Occipital lobe (tissue), 2 donors: Measurements from ENCODE around the gene URGCP. TPM values are rescaled to one million over a fixed set of nuclear protein-coding genes. Genes with fewer than 3 reads are reported as not detected.
A peak's percentile ranks its signal among the peaks of the same experiment; 100 is the strongest.

Experiments
- DNase-seq: peaks from one replicate; lab custom pipeline; 2025; lab: John Stamatoyannopoulos, UW
- total RNA-seq: library from RNA; depleted of rRNA; stranded (reverse); fragments of >200 nt; gene quantifications from one replicate; pipeline ENCODE4 v1.2.3, GENCODE V29; 2014

The URGCP gene
- total RNA-seq, 1 donor from 2014 or later, result 34.9 TPM

DNA sequence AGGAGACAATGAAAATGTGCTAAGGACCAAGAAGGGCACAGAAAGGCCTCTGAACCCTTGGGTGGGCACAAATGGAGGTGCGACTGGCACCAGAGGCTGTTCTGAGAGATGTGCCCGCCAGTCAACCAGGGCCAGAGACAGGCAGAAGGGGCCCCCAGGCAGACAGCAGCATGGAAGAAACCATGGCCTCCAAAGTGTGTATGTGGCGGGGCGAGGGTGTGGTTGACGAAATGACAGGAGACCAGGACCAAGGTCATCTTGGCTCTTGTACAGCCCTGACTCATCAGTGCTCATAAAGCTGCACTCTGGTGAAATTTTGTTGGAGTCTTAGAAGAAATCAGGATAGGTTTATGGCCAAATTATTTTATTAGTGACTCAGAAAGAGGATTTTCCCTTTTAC, 33.1 kb downstream of the URGCP start:
- DNase-seq, result no peak

DNA sequence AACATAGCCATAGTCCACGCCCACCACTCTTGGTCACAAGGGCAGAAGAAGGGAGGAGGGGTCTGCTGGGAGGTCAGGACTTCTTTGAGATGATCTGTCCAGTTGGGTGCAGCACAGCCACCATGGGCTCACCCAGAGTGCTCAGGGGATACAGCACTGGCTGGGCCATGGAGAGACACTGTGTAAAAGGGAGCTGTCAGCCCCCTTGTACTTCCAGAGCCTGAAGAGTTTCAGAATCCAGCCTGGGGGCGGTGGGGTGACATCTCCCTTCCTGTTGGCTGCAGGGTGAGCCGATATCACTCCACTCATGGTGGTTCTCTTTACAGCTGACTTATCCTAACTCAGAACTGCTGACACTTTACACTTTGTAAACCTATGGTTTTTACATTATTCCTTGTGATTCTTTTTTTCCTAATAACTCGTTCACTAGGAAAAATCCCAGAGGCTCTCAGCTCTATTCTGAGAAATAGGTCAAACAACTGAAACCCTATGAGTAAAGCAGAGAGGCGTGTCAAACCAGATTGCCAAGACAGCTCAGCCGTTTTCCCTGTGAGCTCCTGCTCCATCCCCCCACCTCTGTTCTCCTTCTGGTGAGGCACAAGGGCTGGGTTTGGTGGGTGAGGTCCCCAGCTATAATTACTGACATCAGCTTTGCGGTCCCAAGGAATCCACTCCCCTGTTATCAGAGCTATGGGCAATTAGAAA, 33.8 kb downstream of the URGCP start:
- DNase-seq, result no peak

DNA sequence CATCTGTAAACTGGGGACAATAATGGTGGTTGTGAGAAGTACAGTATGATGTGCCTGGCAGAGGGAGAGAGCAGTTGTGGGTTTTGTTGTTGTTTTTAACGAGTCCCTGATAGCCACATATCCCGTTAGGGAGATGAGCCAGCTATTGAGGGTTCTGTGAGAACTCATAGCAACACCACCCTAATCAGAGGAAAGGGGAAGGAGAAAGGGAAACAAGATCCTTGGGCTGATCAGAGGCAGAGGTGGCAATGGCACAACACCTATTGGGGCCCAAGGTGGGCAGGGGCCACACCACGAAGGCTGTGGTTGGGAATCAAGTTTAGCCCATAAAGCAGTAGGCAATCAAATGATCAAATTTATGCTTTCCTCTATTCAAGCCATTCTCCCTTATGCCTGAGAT, 35.3 kb downstream of the URGCP start:
- no peak for DNase-seq

DNA sequence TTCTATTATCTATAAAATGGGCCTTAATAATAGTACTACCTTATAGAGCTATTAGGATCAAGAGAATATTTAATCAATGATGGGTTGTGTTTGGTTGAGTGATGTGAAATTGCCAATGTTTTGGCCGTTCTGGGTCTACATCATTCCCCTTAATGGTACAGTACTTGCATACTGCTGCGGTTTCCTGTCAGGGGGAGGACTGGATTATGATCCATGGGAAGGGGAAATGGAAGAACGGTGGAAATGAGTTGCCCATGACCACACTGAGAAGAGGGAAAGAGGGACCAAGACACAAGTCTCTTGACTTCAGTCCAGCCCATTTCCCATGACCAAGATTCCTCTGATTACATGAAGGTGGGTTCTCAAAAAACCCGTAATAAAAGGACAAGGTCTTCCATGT, 36.1 kb downstream of the URGCP start:
- DNase-seq, result no peak

DNA sequence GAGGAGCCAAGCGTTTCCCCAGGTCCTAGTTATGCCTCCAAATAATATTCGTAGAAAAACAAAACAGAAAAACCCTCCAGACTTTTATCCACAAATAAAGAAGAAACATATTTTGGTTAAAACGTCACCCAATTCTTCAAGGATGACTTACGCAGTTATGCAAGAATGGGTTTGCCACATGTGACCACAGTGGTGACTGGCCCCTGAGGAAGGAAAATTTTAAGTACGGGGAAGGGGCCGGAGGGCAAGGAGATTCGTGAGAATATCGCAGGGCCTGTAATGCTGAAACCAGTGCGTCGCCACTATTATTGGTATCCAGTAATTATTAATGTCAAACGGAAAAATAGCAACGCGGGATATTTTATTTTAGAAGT, 36.5 kb downstream of the URGCP start:
- DNase-seq, result no peak

DNA sequence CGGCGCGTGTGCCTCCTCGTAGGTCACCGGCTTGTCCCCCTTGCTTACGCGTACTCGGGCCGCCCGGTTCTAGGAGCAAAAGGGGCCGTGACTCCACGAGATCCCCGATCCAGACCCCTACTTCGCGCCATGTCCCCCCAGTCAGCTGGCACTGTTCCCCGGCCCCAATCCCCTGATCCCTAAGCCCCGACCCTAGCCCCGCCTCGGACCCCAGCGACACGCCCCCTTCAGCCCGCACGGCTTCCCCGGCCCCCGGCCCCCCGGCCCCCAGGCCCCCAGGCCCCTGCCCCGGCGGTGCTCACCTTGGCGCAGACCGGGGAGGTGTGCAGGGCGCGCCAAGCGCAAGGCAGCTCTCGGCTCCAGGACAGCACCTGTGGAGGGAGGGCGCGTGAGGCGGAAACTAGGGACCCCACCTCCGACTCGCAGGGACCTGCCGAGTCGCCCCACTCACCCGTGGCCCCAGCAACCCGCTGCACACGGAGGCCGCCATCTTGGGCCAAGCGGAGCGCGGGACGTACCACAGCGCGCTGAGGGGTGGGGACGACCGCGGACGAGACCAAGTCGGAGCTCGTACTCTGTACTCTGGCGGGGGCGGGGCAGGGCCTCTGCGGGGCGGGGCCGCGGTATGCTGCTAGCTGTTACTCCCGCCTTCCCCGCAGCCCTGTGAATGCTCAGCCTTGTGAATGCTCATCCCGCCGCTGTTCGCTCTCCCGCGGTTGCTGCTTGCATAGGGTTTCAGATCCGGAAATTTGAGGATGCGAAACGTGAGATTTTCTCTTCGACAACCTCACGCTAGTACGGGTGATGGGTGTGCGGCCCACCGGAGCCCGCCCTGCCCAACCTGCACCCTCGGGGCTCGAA, 37.2 kb downstream of the URGCP start, which contains the start of gene MRPS24:
Gene MRPS24 (minus strand): TSS at position 512 of the 861 bp plus-strand sequence. CDS start 22 bp downstream, at position 490.
- peak; percentile 93 for DNase-seq

DNA sequence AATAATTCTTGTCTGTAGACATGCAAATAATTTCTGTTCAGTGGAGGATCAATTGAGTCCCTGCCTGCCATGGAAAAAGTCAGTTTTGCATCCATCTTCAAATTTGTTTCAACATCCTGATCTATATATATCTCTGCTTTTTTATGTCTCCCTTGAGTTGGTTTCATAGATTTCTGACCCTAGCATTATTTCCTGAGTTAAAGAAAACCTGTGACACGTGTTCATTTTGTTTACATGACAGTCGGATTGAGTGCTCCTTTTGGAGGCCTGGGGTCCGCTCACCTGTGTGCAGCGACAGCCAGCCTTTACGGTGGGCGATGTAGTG, 37.8 kb downstream of the URGCP start:
- no peak for DNase-seq

DNA sequence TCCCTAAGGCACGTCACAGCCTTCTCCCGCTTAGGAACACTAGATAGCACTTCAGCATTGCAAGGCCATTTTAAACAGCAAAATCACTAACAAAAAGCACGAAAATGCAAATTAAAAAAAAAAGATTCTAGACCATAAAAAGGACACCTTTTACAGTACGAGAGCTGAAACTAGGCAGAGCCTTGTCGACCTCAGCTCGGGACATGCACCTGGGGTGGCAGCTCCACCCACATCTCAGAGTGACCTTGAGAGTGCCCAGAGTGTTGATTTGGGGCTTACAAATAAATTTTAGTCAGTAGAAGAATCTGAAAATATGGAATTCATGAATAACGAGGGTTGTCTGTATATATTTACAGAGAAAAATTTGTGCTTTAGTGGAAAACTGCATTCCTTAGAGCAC, 38.2 kb downstream of the URGCP start:
- no peak for DNase-seq

DNA sequence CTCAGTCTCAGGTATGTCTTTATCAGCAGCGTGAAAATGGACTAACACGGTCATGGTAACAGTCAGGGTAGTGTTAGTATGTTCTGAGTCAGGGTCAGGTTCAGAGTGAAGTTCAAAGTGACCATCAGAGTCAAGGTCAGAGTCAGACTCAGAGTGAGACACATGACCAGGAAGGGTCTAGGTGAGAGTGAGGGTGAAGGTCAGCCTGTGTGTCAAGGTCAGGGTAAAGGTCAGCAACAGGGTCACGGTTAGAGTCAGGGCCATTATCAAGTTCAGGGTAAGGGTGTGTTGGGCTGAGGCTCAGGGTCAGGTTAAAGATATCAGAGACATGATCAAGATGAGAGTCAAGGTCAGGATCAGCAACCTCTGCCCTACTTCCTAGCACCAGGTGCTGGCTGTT, 41.1 kb downstream of the URGCP start:
- no peak for DNase-seq

DNA sequence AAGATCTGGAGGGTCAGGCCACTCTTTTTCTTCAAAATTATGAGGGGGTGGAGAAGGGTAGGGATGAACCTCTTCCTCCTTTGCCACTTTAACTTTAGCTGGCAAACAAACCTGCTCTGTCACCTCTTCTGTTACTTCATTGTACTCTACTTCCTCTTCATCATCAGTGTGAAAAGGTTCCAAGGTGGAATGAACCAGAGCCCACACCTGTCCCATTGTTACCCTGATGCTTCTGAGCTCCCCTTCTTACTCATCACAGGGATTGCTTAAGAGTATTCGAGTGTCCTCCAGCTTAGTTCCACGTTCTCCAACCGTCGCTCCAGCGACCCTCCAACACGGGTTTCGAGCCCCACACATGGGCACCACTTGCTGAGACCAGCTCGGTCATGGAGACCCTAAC, 42.3 kb downstream of the URGCP start:
- no peak for DNase-seq

DNA sequence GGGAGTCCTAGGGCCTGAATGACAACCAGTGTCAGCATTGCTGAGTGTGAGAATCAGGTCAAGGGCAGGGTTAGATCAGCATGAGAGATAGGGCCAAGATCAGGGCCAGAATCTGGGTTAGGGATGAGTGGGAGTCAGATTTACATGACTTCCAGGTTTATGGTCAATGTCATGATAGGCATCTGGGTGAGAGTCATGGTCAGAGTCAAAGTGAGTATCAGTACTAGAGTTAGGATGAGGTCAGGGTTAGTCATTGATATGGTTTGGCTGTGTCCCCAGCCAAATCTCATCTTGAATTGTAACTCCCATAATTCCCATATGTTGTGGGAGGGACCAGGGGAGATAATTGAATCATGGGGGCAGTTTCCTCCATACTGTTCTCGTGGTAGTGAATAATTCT, 49.4 kb downstream of the URGCP start:
- DNase-seq, result no peak

DNA sequence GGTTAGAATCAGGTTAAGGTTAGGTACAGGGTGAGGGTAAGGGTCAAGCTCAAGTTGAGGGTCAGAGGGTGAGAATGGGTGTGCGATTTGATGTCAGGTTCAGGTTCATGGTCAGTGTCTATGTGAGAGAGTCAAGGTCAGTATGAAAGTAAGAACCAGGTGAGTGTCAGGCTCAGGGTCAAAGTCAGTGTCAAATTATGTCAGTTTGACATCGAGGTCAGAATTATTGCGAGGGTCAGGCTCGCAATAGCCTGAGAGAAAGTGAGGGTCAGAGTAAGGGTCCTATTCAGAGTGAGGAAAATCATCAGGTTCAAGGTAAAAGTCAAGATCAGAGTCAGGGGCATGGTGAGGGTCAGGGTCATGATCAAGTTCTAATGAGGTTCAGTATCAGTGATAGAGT, 50.1 kb downstream of the URGCP start:
- no peak for DNase-seq

DNA sequence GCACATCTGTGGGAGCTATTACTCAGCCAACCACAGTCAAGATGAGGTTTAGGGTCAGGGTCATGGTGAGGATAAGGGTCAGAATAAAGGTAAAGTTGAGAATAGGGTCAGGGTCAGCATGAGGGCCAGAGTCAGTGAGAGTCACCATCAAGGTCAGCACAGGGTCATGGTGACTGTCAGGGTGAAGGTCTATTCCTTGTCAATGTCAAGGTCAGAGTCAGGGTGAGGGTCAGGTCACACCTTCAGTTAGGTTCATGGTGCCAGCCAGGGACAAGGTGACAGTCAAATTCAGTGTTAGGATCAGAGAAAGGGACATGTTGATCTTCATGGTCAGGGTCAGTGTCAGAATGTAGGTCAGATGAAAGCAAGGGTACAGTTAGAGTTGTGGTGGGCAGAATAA, 51.2 kb downstream of the URGCP start:
- no peak for DNase-seq

DNA sequence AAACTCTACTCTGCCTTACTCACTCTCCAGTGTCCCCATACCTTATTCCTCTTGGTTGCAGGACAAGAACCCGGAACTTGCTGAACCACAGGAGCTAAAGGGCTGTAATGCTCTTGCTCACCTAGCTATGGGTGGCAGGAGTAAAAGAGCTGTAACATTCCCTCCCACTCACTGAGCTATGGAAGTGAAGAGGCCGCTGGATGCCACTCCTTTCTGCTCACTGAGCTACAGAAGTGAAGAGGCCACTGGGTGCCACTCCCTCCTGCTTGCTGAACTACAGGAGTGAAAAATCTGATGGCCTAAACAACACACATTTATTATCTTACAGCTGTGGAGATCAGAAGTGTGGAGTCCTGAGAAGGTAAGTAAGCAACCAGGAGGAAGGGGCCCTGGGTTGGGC, 54.6 kb downstream of the URGCP start:
- DNase-seq, result no peak

DNA sequence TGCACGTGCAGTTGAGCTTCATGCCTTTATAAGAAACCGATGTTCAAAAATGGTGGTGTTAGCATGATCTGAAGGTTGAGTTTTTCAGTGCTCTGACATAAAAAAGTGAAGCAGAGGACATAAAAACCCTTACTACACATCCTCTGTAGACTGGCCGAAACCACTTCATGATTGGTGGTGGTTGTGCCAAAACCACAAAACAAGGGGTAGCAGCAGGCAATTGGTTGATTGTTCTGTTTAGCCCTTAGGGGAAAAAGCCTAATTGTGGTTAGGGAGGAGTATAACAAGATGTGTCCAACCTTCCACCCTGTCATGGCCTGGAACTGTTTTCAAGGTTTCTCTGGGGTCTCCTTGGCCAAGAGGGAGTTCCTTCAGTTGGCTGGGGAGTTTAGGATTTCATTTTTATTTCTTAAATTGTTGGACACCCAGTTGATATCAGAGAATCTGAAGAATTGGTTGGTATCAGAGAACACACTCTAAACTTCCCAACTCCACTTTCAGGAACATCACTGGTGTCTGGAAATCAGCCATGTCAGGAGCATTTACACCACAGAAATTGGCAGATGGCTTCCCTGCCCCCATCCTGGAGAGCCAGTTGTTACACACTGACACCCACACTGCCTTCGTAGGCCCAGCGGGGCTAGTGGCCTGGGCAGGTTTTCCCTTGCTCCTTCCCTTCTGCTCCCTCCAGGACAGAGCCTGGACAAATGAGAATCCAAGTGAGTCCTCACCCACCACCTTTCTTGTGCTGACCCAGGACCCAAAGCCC, 55.9 kb downstream of the URGCP start:
- DNase-seq, result no peak

DNA sequence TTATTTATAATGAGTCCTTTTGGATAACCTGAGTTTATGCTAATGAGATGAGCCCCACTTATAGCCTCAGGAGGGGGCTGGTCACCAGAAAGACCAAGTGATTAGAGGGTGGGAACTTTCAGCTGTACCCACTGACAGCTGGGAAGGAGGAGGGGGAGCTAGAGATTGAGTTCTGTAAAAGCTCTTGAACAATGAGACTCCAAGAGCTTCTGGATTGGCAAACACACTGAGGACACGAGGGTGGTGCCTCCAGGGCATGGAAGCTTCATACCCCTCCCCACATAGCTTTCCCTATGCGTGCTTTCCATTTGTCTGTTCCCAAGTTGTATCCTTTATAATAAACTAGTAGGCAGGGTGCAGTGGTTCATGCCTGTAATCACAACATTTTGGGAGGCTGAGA, 57.3 kb downstream of the URGCP start:
- no peak for DNase-seq

DNA sequence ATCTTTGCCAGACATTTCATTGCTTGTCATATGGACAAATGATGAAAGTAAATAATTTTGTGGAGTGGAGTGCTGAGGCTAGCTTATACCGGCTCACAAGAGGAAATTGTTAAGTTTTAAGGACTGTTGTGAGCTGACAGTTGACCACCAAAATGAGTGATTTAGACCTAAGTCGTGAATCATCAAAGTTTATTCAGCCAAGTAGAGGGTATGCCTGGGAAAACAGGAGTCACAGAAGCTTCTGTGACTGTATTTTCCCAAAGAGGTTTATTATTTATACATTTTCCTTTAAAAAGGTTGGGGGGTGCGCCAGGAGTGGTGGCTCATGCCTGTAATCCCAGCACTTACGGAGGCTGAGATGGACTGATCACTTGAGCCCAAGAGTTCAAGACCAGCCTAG, 58.9 kb downstream of the URGCP start:
- DNase-seq, result no peak

DNA sequence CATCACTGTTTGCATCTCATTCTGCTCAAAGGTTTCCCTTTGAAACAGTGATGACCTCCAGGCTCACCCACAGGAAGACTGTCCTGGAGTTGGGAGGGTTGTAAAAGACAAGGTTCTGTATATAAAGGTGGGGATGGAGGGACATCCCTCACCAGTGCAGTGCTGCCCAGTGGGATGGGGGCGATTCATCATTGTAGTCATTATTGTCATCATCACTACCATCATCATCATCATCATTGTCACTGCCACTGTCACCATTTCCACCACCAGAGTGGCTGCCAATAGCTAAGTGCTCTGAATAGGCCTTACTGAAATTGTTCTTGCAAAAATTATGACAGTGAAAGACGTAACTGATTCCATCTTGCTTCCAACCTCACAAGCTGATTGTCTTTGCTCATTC, 61.7 kb downstream of the URGCP start:
- DNase-seq, result no peak

DNA sequence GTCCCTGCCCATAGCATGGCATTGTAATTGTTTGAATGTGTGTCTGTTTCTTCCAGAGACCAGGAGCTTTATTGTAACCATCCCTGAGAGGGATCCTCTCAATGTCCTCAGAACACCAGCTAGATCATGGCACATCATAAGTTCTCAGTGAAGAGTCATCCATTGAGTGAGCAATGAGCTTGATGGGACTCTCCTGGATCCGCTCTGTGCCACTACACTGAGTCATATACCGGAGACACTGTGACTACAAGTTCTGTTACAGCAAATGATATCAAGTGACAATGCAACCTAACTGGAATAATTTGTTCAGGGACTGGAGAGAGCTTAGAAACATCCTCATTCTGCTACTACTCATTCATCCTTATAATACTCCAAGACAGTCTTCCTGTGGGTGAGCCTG, 62.1 kb downstream of the URGCP start:
- DNase-seq, result no peak

DNA sequence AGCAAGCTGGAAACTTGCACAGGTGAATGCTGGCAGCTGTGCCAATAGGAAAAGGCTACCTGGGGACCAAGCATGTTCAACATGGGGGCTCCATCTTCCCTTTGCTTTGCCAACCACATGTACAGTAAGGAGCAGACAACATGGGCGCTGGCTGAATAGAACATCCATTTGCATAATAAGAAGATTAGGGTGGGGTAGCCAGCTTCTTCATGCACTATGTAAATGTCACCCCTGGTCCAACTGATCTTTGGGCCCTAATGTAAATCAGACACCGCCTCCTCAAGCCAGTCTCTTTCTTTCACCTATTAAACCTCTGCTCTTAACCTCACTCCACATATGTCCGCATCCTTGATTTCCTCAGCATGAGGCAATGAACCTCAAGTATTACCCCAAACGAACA, 63.1 kb downstream of the URGCP start:
- no peak for DNase-seq

DNA sequence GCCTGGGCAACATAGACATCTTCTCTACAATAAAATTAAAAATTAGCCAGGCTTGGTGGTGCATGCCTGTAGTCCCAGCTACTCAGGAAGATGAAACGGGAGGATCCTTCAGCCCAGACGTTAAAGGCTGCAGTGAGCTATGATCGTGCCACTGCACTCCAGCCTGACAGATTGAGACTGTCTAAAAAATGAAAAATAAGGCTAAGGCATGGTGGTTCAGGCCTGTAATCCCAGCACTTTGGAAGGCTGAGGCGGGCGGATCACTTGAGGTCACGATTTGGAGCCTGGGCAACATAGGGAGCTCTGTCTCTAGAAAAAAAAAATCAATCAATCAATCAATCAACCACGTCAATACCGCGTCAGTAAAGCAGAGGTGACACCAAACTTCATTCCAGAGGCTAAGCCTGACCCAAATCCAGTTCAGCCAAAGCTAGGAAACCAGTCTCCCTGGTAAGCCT, 68.2 kb downstream of the URGCP start:
- DNase-seq, result no peak
